Caco-2 (cell line): ENCODE data around the gene CD248. TPM values are rescaled to one million over a fixed set of nuclear protein-coding genes. Genes with fewer than 3 reads are reported as not detected.

Experiments used
- Bru-seq: library from RNA; stranded (reverse); fragments of 400-500 nt; gene quantifications from one replicate; lab custom pipeline; 2021; lab: Mats Ljungman, UMichigan
- BruChase-seq, 2 experiments: library from RNA; stranded (reverse); fragments of 400-500 nt; gene quantifications; one replicate each; lab custom pipeline; 2021; lab: Mats Ljungman, UMichigan
- BruUV-seq: library from RNA; stranded (reverse); fragments of 400-500 nt; replicated peaks from 2 replicates; lab custom pipeline; 2021; lab: Mats Ljungman, UMichigan
- CTCF ChIA-PET: fragments of 300-600 bp; sonication (Branson Sonifier 250); formaldehyde crosslinking; loops from one replicate; lab custom pipeline; 2022; ENCODE audit warnings: antibody characterized with exemption; lab: Charles Lee
- POLR2A ChIA-PET: fragments of 300-600 bp; sonication (Branson Sonifier 250); formaldehyde crosslinking; loops from one replicate; lab custom pipeline; 2022; ENCODE audit warnings: antibody characterized with exemption; lab: Charles Lee
- DNase-seq, 2 experiments: peaks; one replicate each; pipeline versions ENCODE4 v3.0.0 to v3.0.0-alpha.2; 2020 to 2022
- H3K27me3 ChIP-seq: replicated peaks from 2 replicates; pipeline ENCODE4 v1.6.0; 2011; ENCODE audit warnings: low read length; ENCODE audit not compliant: control insufficient read depth, insufficient read depth
- H3K36me3 ChIP-seq: 2 replicates; pipeline ENCODE4 v1.5.1; 2011; ENCODE audit warnings: low read length; ENCODE audit not compliant: control insufficient read depth, insufficient read depth
- H3K4me1 ChIP-seq: fragments of 250-450 bp; sonication (Bioruptor Pico); 2 replicates; pipeline ENCODE4 v1.5.1; 2020; ENCODE audit warnings: mild to moderate bottlenecking
- H3K4me3 ChIP-seq: 2 replicates; pipeline ENCODE4 v1.5.1; 2011; ENCODE audit warnings: low read depth, mild to moderate bottlenecking, control low read depth, low read length
- H3K9me3 ChIP-seq: fragments of 250-450 bp; sonication (Bioruptor Pico); 2 replicates; pipeline ENCODE4 v1.5.1; 2020; ENCODE audit warnings: mild to moderate bottlenecking, moderate library complexity
- H3K27ac Mint-ChIP-seq: one replicate; pipeline ENCODE4 v1.8.0; 2022; ENCODE audit warnings: mixed read lengths; ENCODE audit not compliant: unreplicated experiment
- H3K27me3 Mint-ChIP-seq: one replicate; pipeline ENCODE4 v1.8.0; 2022; ENCODE audit warnings: mixed read lengths; ENCODE audit not compliant: insufficient read depth, unreplicated experiment
- H3K36me3 Mint-ChIP-seq: one replicate; pipeline ENCODE4 v1.8.0; 2022; ENCODE audit warnings: mild to moderate bottlenecking, mixed read lengths; ENCODE audit not compliant: insufficient read depth, unreplicated experiment
- H3K4me1 Mint-ChIP-seq: one replicate; pipeline ENCODE4 v1.8.0; 2022; ENCODE audit warnings: low read depth, mixed read lengths; ENCODE audit not compliant: unreplicated experiment
- H3K4me3 Mint-ChIP-seq: one replicate; pipeline ENCODE4 v1.8.0; 2022; ENCODE audit warnings: mild to moderate bottlenecking, moderate library complexity, mixed read lengths; ENCODE audit not compliant: unreplicated experiment
- H3K9me3 Mint-ChIP-seq: one replicate; pipeline ENCODE4 v1.8.0; 2022; ENCODE audit warnings: mixed read lengths; ENCODE audit not compliant: unreplicated experiment
- intact Hi-C: fragments of 100-400 bp; cut with micrococcal nuclease; formaldehyde crosslinking; loops from one replicate; pipeline ENCODE4 v1.10.0; 2022; ENCODE audit not compliant: unreplicated experiment
- long read RNA-seq: library from polyadenylated mRNA; stranded (forward); transcript quantifications from one replicate; pipeline ENCODE4 v2.0.0, GENCODE V29; 2022
- total RNA-seq: library from RNA; stranded (reverse); gene quantifications from 2 replicates; pipeline ENCODE4 v1.2.3, GENCODE V29; 2022
- TF ChIP-seq, protein P1 (sequence below), 2 experiments: fragments of 200-600 bp in 1 of 2; IDR thresholded peaks; 1 replicate in 1 of 2; 2 replicates in 1 of 2; pipeline versions ENCODE4 v1.5.1 to v1.8.0; 2011 to 2022; ENCODE audit warnings: antibody characterized with exemption in 1 of 2, control low read depth in 1 of 2, inconsistent platforms in 1 of 2, low read depth in 1 of 2, low read length in 1 of 2, mild to moderate bottlenecking in 1 of 2, moderate library complexity in 1 of 2; ENCODE audit not compliant: insufficient read depth in 1 of 2, severe bottlenecking in 1 of 2, unreplicated experiment in 1 of 2

The CD248 gene, protein sequence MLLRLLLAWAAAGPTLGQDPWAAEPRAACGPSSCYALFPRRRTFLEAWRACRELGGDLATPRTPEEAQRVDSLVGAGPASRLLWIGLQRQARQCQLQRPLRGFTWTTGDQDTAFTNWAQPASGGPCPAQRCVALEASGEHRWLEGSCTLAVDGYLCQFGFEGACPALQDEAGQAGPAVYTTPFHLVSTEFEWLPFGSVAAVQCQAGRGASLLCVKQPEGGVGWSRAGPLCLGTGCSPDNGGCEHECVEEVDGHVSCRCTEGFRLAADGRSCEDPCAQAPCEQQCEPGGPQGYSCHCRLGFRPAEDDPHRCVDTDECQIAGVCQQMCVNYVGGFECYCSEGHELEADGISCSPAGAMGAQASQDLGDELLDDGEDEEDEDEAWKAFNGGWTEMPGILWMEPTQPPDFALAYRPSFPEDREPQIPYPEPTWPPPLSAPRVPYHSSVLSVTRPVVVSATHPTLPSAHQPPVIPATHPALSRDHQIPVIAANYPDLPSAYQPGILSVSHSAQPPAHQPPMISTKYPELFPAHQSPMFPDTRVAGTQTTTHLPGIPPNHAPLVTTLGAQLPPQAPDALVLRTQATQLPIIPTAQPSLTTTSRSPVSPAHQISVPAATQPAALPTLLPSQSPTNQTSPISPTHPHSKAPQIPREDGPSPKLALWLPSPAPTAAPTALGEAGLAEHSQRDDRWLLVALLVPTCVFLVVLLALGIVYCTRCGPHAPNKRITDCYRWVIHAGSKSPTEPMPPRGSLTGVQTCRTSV
- total RNA-seq (0.27 TPM in 1 of 2 replicates, not detected in the other), Bru-seq, nascent RNA (not detected), BruChase-seq, experiment 1, labeled RNA remaining after a 2-hour chase (not detected), BruChase-seq, experiment 2, labeled RNA remaining after a 6-hour chase (not detected)
- long read RNA-seq, result 0 reads

DNA sequence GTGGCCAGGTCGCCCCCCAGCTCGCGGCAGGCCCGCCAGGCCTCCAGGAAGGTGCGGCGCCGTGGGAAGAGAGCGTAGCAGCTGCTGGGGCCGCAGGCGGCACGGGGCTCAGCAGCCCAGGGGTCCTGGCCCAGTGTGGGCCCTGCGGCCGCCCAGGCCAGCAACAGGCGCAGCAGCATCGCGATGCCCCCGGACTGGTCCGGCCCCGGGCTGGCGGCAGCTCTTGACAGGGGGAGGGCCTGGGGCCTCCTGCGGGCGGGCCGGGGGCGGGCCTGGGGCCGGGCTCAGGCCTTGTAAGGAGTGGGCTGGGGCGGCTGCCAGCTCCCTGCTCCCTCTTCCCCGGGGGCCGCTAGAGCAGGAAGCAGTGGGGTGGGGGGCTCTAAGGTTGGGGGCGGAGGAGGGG lies at the start of gene CD248:
CD248 (minus strand) TSS at position 196 of the 403 bp plus-strand sequence; CDS start at position 179, 17 bp downstream.
- peaks cover 31% of the 10 kb centered on the region for H3K4me1 ChIP-seq
- ChIA-PET CTCF (interaction anchor here (0.6 kb wide), 1 partner anchor 14 kb away, joined by 3 read pairs; no protein-coding TSS in a partner anchor), POLR2A (interaction anchor here (0.6 kb wide), 1 partner anchor 25 kb away, joined by 3 read pairs; no protein-coding TSS in a partner anchor)
- no peak for DNase-seq
- H3K4me3 ChIP-seq, result no peak within 1 kb of the TSS
- H3K9me3 ChIP-seq, result peaks cover 11% of the 10 kb centered on the region; the same call in 1 of the 2 replicates
- Mint-ChIP-seq H3K9me3 (peaks cover 15% of the 10 kb centered on the region), H3K4me1 (peaks cover 13% of the 10 kb centered on the region), H3K27me3 (no peaks in the 10 kb centered on the region), H3K27ac (no peak within 1 kb of the TSS), H3K4me3 (no peak within 1 kb of the TSS), H3K36me3 (peaks cover 14% of the 10 kb centered on the region)
- H3K36me3 ChIP-seq, result no peaks in the 10 kb centered on the region
- BruUV-seq, result no TSS peak
- TF ChIP-seq, protein P1, sequence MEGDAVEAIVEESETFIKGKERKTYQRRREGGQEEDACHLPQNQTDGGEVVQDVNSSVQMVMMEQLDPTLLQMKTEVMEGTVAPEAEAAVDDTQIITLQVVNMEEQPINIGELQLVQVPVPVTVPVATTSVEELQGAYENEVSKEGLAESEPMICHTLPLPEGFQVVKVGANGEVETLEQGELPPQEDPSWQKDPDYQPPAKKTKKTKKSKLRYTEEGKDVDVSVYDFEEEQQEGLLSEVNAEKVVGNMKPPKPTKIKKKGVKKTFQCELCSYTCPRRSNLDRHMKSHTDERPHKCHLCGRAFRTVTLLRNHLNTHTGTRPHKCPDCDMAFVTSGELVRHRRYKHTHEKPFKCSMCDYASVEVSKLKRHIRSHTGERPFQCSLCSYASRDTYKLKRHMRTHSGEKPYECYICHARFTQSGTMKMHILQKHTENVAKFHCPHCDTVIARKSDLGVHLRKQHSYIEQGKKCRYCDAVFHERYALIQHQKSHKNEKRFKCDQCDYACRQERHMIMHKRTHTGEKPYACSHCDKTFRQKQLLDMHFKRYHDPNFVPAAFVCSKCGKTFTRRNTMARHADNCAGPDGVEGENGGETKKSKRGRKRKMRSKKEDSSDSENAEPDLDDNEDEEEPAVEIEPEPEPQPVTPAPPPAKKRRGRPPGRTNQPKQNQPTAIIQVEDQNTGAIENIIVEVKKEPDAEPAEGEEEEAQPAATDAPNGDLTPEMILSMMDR (IDR thresholded peaks at IDR 0.05; ENCODE audit: insufficient read depth in 1 of 2, low read depth in 1 of 2, low read length in 1 of 2, severe bottlenecking in 1 of 2, unreplicated experiment in 1 of 2), result no peak
- intact Hi-C loops, result no loop called here
- H3K27me3 ChIP-seq, result no peaks in the 10 kb centered on the region

DNA sequence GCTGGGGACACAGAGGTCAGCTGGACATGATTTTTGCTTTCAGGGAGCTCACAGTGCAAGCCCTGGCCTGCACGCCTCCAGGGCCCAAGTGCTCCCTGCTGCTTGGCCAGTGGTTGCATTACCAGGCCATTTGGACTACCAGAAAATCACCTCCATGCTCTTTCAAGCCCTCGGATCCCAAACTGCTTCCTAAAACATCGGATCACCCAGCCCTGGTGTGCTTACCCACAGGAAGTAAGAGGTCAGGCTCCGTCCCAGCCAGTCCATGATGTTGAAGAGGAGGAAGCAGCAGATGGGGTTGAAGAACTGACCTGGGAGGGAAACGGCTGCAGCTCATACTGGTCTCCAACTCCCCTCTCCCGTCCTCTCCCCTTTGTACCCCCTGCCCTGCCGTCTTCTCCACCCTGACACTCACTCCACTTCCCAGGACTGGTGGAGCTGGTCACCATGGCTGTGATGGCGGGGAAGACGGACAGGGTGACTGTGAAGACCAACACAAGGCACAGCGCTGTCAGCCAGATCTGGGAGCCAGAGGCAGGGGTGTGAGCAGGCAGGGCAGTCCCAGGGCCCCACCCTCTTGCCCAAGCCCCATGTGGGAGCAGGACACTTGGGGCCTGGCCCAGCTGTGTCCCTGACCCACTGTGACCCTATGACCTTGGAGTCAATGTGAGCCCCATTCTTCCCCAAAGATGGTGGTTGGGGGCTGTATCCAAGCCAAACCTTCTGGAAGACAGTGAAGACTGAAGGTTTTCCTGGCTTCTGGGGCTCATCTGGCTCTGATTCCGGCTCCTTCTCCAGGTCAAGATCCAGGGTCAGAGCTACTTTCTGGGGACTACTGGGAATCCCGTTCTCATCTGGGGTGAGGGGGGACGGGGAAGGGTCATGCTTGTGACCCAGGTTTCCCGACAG lies 49.1 kb upstream of the CD248 start:
- peak overlapping the region; percentile 49 for H3K4me3 Mint-ChIP-seq
- ChIA-PET CTCF (interaction anchor here (0.6 to 1.6 kb wide), 2 partner anchors 20 to 1242 kb away, joined by 3 to 6 read pairs; no protein-coding TSS in a partner anchor), POLR2A (interaction anchor here (1.1 kb wide), 1 partner anchor 77 kb away, joined by 3 read pairs; the partner anchor contains the start of gene YIF1A)
- H3K27me3 ChIP-seq, result no peaks in the 10 kb centered on the region
- BruUV-seq, result TSS peak; percentile 4
- H3K4me1 ChIP-seq, result peaks cover 10% of the 10 kb centered on the region
- intact Hi-C loops, result no loop called here
- H3K27me3 Mint-ChIP-seq, result no peaks in the 10 kb centered on the region
- peaks cover 16% of the 10 kb centered on the region for H3K4me1 Mint-ChIP-seq
- DNase-seq, result peak in 1 of 2 experiments; percentile 44
- H3K9me3 Mint-ChIP-seq, result no peaks in the 10 kb centered on the region
- no peaks in the 10 kb centered on the region for H3K9me3 ChIP-seq
- peaks cover 5% of the 10 kb centered on the region; the same call in 1 of the 2 replicates for H3K36me3 ChIP-seq
- peaks cover 94% of the 10 kb centered on the region for H3K36me3 Mint-ChIP-seq
- H3K27ac Mint-ChIP-seq, result peak overlapping the region; percentile 57
- TF ChIP-seq, protein P1 (IDR thresholded peaks at IDR 0.05; ENCODE audit: insufficient read depth in 1 of 2, low read depth in 1 of 2, low read length in 1 of 2, severe bottlenecking in 1 of 2, unreplicated experiment in 1 of 2), result no peak
- no peak overlapping the region for H3K4me3 ChIP-seq
